Aortic smooth muscle cell (primary cell): ENCODE measurements around the gene CFAP126. TPM values are rescaled to one million over a fixed set of nuclear protein-coding genes. Genes with fewer than 3 reads are reported as not detected.

Experiments used
- total RNA-seq: library from RNA; depleted of rRNA; stranded (reverse); fragments of >200 nt; gene quantifications from 2 replicates; pipeline ENCODE4 v1.2.3, GENCODE V29; 2014

Gene CFAP126
- total RNA-seq = not detected in 2 replicates

GRCh38 chr1:161367684-161368400 is at the start of gene CFAP126:
Gene CFAP126 (minus strand): TSS chr1:161367876. CDS start chr1:161367868, 8 bp downstream.

Other genes starting within 250 kb of the CFAP126 start
- gene PFDN2, start 249.8 kb downstream of the CFAP126 start, total RNA-seq = 37.0 and 64.9 TPM in 2 replicates
- gene NIT1, start 249.8 kb downstream of the CFAP126 start, total RNA-seq = 20.6 and 23.5 TPM in 2 replicates
- 21.8 and 23.8 TPM in 2 replicates for gene DEDD, start 235.2 kb downstream of the CFAP126 start, total RNA-seq
- gene UFC1, start 213.9 kb downstream of the CFAP126 start, total RNA-seq = 129 and 141 TPM in 2 replicates
- 5.3 and 5.5 TPM in 2 replicates for gene USP21, start 208.4 kb downstream of the CFAP126 start, total RNA-seq
- gene PPOX, start 201.4 kb downstream of the CFAP126 start, total RNA-seq = 11.0 and 13.1 TPM in 2 replicates
- gene B4GALT3, start 190.4 kb downstream of the CFAP126 start, total RNA-seq = 12.0 and 12.7 TPM in 2 replicates
- gene ADAMTS4, start 168.8 kb downstream of the CFAP126 start, total RNA-seq = 4.2 and 7.5 TPM in 2 replicates
- 146 and 150 TPM in 2 replicates for gene NDUFS2, start 165.5 kb downstream of the CFAP126 start, total RNA-seq
- not detected in 2 replicates for gene FCER1G, start 152.6 kb downstream of the CFAP126 start, total RNA-seq
- not detected in 2 replicates for gene APOA2, start 144.2 kb downstream of the CFAP126 start, total RNA-seq
- gene TOMM40L, start 141.8 kb downstream of the CFAP126 start, total RNA-seq = 9.1 and 9.6 TPM in 2 replicates
- gene NR1I3, start 129.7 kb downstream of the CFAP126 start, total RNA-seq = not detected in 2 replicates
- gene PCP4L1, start 109.1 kb downstream of the CFAP126 start, total RNA-seq = not detected in 2 replicates
- gene MPZ, start 57.9 kb downstream of the CFAP126 start, total RNA-seq = 1.6 and 1.7 TPM in 2 replicates
- gene SDHC, start 53.5 kb downstream of the CFAP126 start, total RNA-seq = 18.9 and 24.4 TPM in 2 replicates
- gene FCGR2A, start 137.6 kb upstream of the CFAP126 start, total RNA-seq = 0.26 and 0.87 TPM in 2 replicates
- 0.26 and 0.62 TPM in 2 replicates for gene HSPA6, start 156.7 kb upstream of the CFAP126 start, total RNA-seq
- not detected in 2 replicates for gene FCGR3A, start 181.9 kb upstream of the CFAP126 start, total RNA-seq